IPS-20b (cell line): ENCODE results near the gene TSPAN18.

Experiments
- H3K27ac ChIP-seq: one replicate; pipeline ENCODE4 v1.5.1; 2013; ENCODE audit warnings: low read length
- H3K27me3 ChIP-seq: 2 replicates; pipeline ENCODE4 v1.6.1; 2013; ENCODE audit warnings: mild to moderate bottlenecking, low read length, inconsistent platforms; ENCODE audit not compliant: insufficient read depth
- H3K36me3 ChIP-seq: 2 replicates; pipeline ENCODE4 v1.6.1; 2013; ENCODE audit warnings: low read depth, mild to moderate bottlenecking, inconsistent platforms, low read length, moderate library complexity; ENCODE audit not compliant: insufficient read depth
- H3K4me1 ChIP-seq: 2 replicates; pipeline ENCODE4 v1.6.1; 2013; ENCODE audit warnings: mild to moderate bottlenecking, control low read depth, inconsistent platforms, low read length, moderate library complexity; ENCODE audit not compliant: insufficient read depth
- H3K4me3 ChIP-seq: 2 replicates; pipeline ENCODE4 v1.5.1; 2013; ENCODE audit warnings: mild to moderate bottlenecking, low read length, inconsistent platforms
- H3K9ac ChIP-seq: 2 replicates; pipeline ENCODE4 v1.6.1; 2013; ENCODE audit warnings: low read depth, mild to moderate bottlenecking, inconsistent platforms, low read length, moderate library complexity
- H3K9me3 ChIP-seq: 2 replicates; pipeline ENCODE4 v1.6.1; 2013; ENCODE audit warnings: mild to moderate bottlenecking, low read depth, low read length, inconsistent platforms; ENCODE audit not compliant: insufficient read depth

TSPAN18 gene

GRCh38 chr11:44847316-44847715 is 120.6 kb downstream of the TSPAN18 start:
- Histone ChIP-seq H3K27ac (no peak overlapping the region), H3K4me3 (no peak overlapping the region), H3K9ac (no peak overlapping the region), H3K4me1 (peaks cover 24% of the 10 kb centered on the region), H3K36me3 (no peaks in the 10 kb centered on the region), H3K27me3 (no peaks in the 10 kb centered on the region), H3K9me3 (peaks cover 9% of the 10 kb centered on the region; the same call in 1 of the 2 replicates)

GRCh38 chr11:44848203-44848962 is 121.6 kb downstream of the TSPAN18 start:
- H3K27ac ChIP-seq: no peak overlapping the region
- H3K4me3 ChIP-seq: no peak overlapping the region
- H3K27me3 ChIP-seq: no peaks in the 10 kb centered on the region
- peaks cover 17% of the 10 kb centered on the region; the same call in 1 of the 2 replicates for H3K4me1 ChIP-seq
- H3K9ac ChIP-seq: no peak overlapping the region
- H3K9me3 ChIP-seq: peaks cover 9% of the 10 kb centered on the region; the same call in 1 of the 2 replicates
- no peaks in the 10 kb centered on the region for H3K36me3 ChIP-seq

GRCh38 chr11:44848963-44849350 is 122.2 kb downstream of the TSPAN18 start:
- H3K36me3 ChIP-seq: no peaks in the 10 kb centered on the region
- no peak overlapping the region for H3K9ac ChIP-seq
- H3K4me1 ChIP-seq: peaks cover 16% of the 10 kb centered on the region; the same call in 1 of the 2 replicates
- peaks cover 9% of the 10 kb centered on the region; the same call in 1 of the 2 replicates for H3K9me3 ChIP-seq
- no peaks in the 10 kb centered on the region for H3K27me3 ChIP-seq
- no peak overlapping the region for H3K27ac ChIP-seq
- H3K4me3 ChIP-seq: no peak overlapping the region

GRCh38 chr11:44849424-44849823 is 122.7 kb downstream of the TSPAN18 start:
- H3K27ac ChIP-seq: no peak overlapping the region
- no peak overlapping the region for H3K4me3 ChIP-seq
- H3K9me3 ChIP-seq: peaks cover 9% of the 10 kb centered on the region; the same call in 1 of the 2 replicates
- peaks cover 14% of the 10 kb centered on the region; the same call in 1 of the 2 replicates for H3K4me1 ChIP-seq
- no peaks in the 10 kb centered on the region for H3K36me3 ChIP-seq
- H3K9ac ChIP-seq: no peak overlapping the region
- no peaks in the 10 kb centered on the region for H3K27me3 ChIP-seq

GRCh38 chr11:44849922-44850321 is 123.2 kb downstream of the TSPAN18 start:
- H3K27ac ChIP-seq: no peak overlapping the region
- no peak overlapping the region for H3K4me3 ChIP-seq
- H3K4me1 ChIP-seq: peaks cover 12% of the 10 kb centered on the region; the same call in 1 of the 2 replicates
- no peaks in the 10 kb centered on the region for H3K36me3 ChIP-seq
- H3K9ac ChIP-seq: no peak overlapping the region
- H3K27me3 ChIP-seq: no peaks in the 10 kb centered on the region
- peaks cover 5% of the 10 kb centered on the region; the same call in 1 of the 2 replicates for H3K9me3 ChIP-seq

- Histone ChIP-seq H3K36me3 (no peaks in the 10 kb centered on the region), H3K4me1 (peaks cover 12% of the 10 kb centered on the region; the same call in 1 of the 2 replicates), H3K9me3 (peaks cover 4% of the 10 kb centered on the region; the same call in 1 of the 2 replicates), H3K4me3 (no peak overlapping the region), H3K9ac (no peak overlapping the region), H3K27ac (no peak overlapping the region), H3K27me3 (no peaks in the 10 kb centered on the region)
These were observed 124.7 kb downstream of the TSPAN18 start for GRCh38 chr11:44851496-44851895.

GRCh38 chr11:44852159-44852747 is 125.5 kb downstream of the TSPAN18 start:
- H3K9me3 ChIP-seq: peaks cover 1% of the 10 kb centered on the region; the same call in 1 of the 2 replicates
- no peak overlapping the region for H3K27ac ChIP-seq
- peaks cover 12% of the 10 kb centered on the region; the same call in 1 of the 2 replicates for H3K4me1 ChIP-seq
- no peaks in the 10 kb centered on the region for H3K36me3 ChIP-seq
- H3K27me3 ChIP-seq: no peaks in the 10 kb centered on the region
- H3K4me3 ChIP-seq: no peak overlapping the region
- no peak overlapping the region for H3K9ac ChIP-seq

- no peak overlapping the region for H3K4me3 ChIP-seq
- H3K36me3 ChIP-seq: no peaks in the 10 kb centered on the region
- H3K9me3 ChIP-seq: no peaks in the 10 kb centered on the region
- H3K9ac ChIP-seq: no peak overlapping the region
- H3K27ac ChIP-seq: no peak overlapping the region
- peaks cover 12% of the 10 kb centered on the region; the same call in 1 of the 2 replicates for H3K4me1 ChIP-seq
- H3K27me3 ChIP-seq: no peaks in the 10 kb centered on the region
These were observed 126.2 kb downstream of the TSPAN18 start for GRCh38 chr11:44852952-44853351.

- no peaks in the 10 kb centered on the region for H3K27me3 ChIP-seq
- H3K9ac ChIP-seq: no peak overlapping the region
- H3K36me3 ChIP-seq: no peaks in the 10 kb centered on the region
- no peak overlapping the region for H3K27ac ChIP-seq
- H3K4me3 ChIP-seq: no peak overlapping the region
- no peaks in the 10 kb centered on the region for H3K9me3 ChIP-seq
- H3K4me1 ChIP-seq: peaks cover 10% of the 10 kb centered on the region; the same call in 1 of the 2 replicates
These were observed 126.9 kb downstream of the TSPAN18 start for GRCh38 chr11:44853666-44854065.

- H3K9ac ChIP-seq: no peak overlapping the region
- H3K4me1 ChIP-seq: peaks cover 10% of the 10 kb centered on the region; the same call in 1 of the 2 replicates
- H3K4me3 ChIP-seq: no peak overlapping the region
- H3K36me3 ChIP-seq: no peaks in the 10 kb centered on the region
- H3K27me3 ChIP-seq: no peaks in the 10 kb centered on the region
- H3K9me3 ChIP-seq: no peaks in the 10 kb centered on the region
- no peak overlapping the region for H3K27ac ChIP-seq
These were observed 127.3 kb downstream of the TSPAN18 start for GRCh38 chr11:44854086-44854485.

GRCh38 chr11:44854741-44855492 is 128.2 kb downstream of the TSPAN18 start:
- H3K27ac ChIP-seq: no peak overlapping the region
- H3K9ac ChIP-seq: no peak overlapping the region

More at GRCh38 chr11:44854741-44855492, 128.2 kb downstream of the TSPAN18 start:
- Histone ChIP-seq H3K27me3 (no peaks in the 10 kb centered on the region), H3K4me3 (no peak overlapping the region), H3K4me1 (peaks cover 16% of the 10 kb centered on the region; the same call in 1 of the 2 replicates), H3K36me3 (no peaks in the 10 kb centered on the region), H3K9me3 (no peaks in the 10 kb centered on the region)
